Tibial artery (tissue), 4 donors: ENCODE results near the gene RAI2.

Experiments used
- DNase-seq, 2 donors: peaks; one replicate each; pipeline ENCODE4 v3.0.0-alpha.2; 2019
- H3K27ac ChIP-seq, 2 donors: fragments of 200-600 bp; sonication (generic) in 1 of 2; 1 replicate in 1 of 2; 2 replicates in 1 of 2; pipeline ENCODE4 v1.5.1; 2018 to 2019; ENCODE audit warnings: mild to moderate bottlenecking in 1 of 2
- H3K27me3 ChIP-seq, 2 donors: fragments of 200-600 bp; sonication (generic) in 1 of 2; one replicate each; pipeline versions ENCODE4 v1.5.1 to v1.6.0; 2016 to 2019
- H3K36me3 ChIP-seq, 3 donors: fragments of 200-600 bp; sonication (generic) in 2 of 3; one replicate each; pipeline ENCODE4 v1.5.1; 2016 to 2019; ENCODE audit warnings: mild to moderate bottlenecking in 2 of 3
- H3K4me1 ChIP-seq, 4 donors: fragments of 200-600 bp; sonication (generic) in 2 of 4; 1 replicate in 3 of 4; 2 replicates in 1 of 4; pipeline ENCODE4 v1.5.1; 2016 to 2019
- H3K4me3 ChIP-seq, 2 donors: fragments of 200-600 bp; sonication (generic) in 1 of 2; 1 replicate in 1 of 2; 2 replicates in 1 of 2; pipeline ENCODE4 v1.5.1; 2018 to 2019; ENCODE audit warnings: mild to moderate bottlenecking in 2 of 2
- H3K9me3 ChIP-seq, 3 donors: fragments of 200-600 bp; sonication (generic) in 1 of 3; one replicate each; pipeline ENCODE4 v1.5.1; 2016 to 2019
- intact Hi-C: fragments of 100-400 bp; cut with DNase I; formaldehyde crosslinking; loops from one replicate; pipeline ENCODE4 v1.15.0; 2023; ENCODE audit warnings: low total_unique reads
- TF ChIP-seq, protein P1 (sequence below), 2 experiments: fragments of 200-600 bp in 1 of 2; fragments of 450-650 bp in 1 of 2; IDR thresholded peaks; one replicate each; pipeline ENCODE4 v1.5.1; 2017 to 2019; ENCODE audit warnings: antibody characterized with exemption in 2 of 2, mild to moderate bottlenecking in 1 of 2, moderate library complexity in 1 of 2

Gene RAI2

DNA sequence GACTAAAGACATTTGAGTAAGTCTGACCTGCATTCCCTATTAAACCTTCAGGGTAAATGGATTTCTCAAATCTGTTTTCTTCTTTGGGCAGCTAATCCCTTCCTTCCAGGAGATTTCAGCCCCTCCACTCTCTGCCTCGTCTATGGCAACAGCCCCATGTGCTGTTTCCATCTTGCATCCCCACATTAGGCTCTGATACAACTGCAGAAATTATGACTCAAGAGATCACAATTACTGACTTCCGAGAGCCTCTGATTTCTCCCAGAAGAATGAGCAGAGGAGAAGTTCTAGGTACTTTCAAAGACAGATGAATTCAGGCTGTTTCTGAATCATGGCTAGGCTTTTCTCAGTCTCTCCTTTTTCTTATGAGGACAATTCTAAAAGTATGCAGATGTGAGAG, 38.7 kb downstream of the RAI2 start:
- intact Hi-C loops = no loop called here
- DNase-seq = no peak
- Histone ChIP-seq H3K27me3 (no peaks in the 10 kb centered on the region), H3K9me3 (no peaks in the 10 kb centered on the region), H3K27ac (no peak overlapping the region), H3K4me3 (no peak overlapping the region), H3K4me1 (peaks cover 0 to 42% (median 15%) of the 10 kb centered on the region in 4 donors), H3K36me3 (no peaks in the 10 kb centered on the region)
- TF ChIP-seq, protein P1, sequence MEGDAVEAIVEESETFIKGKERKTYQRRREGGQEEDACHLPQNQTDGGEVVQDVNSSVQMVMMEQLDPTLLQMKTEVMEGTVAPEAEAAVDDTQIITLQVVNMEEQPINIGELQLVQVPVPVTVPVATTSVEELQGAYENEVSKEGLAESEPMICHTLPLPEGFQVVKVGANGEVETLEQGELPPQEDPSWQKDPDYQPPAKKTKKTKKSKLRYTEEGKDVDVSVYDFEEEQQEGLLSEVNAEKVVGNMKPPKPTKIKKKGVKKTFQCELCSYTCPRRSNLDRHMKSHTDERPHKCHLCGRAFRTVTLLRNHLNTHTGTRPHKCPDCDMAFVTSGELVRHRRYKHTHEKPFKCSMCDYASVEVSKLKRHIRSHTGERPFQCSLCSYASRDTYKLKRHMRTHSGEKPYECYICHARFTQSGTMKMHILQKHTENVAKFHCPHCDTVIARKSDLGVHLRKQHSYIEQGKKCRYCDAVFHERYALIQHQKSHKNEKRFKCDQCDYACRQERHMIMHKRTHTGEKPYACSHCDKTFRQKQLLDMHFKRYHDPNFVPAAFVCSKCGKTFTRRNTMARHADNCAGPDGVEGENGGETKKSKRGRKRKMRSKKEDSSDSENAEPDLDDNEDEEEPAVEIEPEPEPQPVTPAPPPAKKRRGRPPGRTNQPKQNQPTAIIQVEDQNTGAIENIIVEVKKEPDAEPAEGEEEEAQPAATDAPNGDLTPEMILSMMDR (IDR thresholded peaks at IDR 0.05) = no peak

DNA sequence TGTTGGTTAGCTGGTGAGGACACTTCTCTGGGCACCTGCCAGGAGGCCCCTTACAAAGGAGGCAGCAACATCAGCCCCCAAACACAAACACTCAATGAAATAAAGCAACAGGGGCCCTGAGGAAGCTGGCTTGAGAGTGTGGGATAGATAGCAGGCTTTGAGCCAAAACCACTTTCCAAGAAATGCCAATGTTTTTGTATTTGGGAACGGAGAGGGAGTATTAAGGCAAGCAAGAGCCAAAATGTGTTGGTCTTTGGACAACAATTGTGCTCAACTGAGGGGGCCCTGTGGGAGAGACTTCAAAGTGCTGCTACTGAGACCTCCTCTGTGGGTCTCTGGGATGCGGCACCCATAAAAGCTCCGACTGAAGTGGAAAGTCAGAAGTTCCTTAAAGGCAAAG, 41.0 kb downstream of the RAI2 start:
- no peaks in the 10 kb centered on the region for H3K9me3 ChIP-seq
- TF ChIP-seq, protein P1 (IDR thresholded peaks at IDR 0.05) = no peak
- H3K4me1 ChIP-seq = peaks cover 0 to 47% (median 17%) of the 10 kb centered on the region in 4 donors
- H3K27ac ChIP-seq = no peak overlapping the region
- intact Hi-C loops = no loop called here
- no peak overlapping the region for H3K4me3 ChIP-seq
- no peak for DNase-seq
- no peaks in the 10 kb centered on the region for H3K36me3 ChIP-seq
- H3K27me3 ChIP-seq = no peaks in the 10 kb centered on the region

DNA sequence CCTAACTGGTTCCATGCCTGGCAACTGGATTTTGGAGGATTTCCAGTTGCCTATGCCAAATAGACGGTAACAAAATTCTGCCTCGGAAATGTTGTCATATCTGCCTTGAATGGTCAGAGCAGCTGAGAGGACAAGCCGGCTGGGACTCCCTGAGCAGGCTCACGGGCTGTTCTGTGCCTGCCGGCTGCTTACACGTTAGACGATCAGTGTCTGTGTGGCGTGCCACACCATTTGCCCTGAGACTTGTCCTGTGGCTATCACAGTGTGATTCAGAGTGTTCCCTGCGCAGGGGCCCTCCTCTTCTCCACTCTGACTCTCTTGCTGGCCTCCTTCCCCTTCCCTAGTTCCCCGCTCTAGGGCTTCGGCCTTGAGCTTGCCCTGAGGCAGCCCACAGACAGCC, 42.4 kb downstream of the RAI2 start:
- TF ChIP-seq, protein P1 (IDR thresholded peaks at IDR 0.05) = no peak
- no peaks in the 10 kb centered on the region for H3K9me3 ChIP-seq
- peak overlapping the region; percentile 22 to 58 for H3K27ac ChIP-seq
- DNase-seq = no peak
- H3K36me3 ChIP-seq = no peaks in the 10 kb centered on the region
- intact Hi-C loops = no loop called here
- H3K27me3 ChIP-seq = no peaks in the 10 kb centered on the region
- no peak overlapping the region for H3K4me3 ChIP-seq
- peaks cover 0 to 57% (median 19%) of the 10 kb centered on the region in 4 donors for H3K4me1 ChIP-seq

DNA sequence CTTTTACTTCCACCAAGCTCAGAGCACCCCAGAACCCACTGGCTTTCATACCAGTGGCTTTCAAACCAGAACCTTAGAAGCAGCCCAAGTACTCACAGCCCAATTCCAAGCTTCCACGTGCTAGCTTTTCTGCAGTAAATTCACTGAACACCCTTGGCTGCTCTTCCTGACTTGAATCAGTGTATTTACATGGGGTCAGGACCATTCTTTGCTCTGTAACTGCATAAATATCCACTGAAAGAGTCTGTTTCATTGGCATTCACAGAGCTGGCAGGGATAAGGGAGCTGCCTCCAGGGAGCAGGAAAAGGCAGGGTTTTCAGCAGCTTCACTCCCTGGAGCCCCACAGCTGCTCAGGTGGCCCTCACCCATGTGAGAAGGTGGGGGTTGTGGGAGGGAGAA, 43.8 kb downstream of the RAI2 start:
- intact Hi-C loops = no loop called here
- peaks cover 0 to 58% (median 19%) of the 10 kb centered on the region in 4 donors for H3K4me1 ChIP-seq
- TF ChIP-seq, protein P1 (IDR thresholded peaks at IDR 0.05) = no peak
- no peaks in the 10 kb centered on the region for H3K9me3 ChIP-seq
- H3K36me3 ChIP-seq = no peaks in the 10 kb centered on the region
- no peaks in the 10 kb centered on the region for H3K27me3 ChIP-seq
- H3K4me3 ChIP-seq = no peak overlapping the region
- DNase-seq = no peak
- peak overlapping the region in 1 of 2 donors; percentile 58 for H3K27ac ChIP-seq

DNA sequence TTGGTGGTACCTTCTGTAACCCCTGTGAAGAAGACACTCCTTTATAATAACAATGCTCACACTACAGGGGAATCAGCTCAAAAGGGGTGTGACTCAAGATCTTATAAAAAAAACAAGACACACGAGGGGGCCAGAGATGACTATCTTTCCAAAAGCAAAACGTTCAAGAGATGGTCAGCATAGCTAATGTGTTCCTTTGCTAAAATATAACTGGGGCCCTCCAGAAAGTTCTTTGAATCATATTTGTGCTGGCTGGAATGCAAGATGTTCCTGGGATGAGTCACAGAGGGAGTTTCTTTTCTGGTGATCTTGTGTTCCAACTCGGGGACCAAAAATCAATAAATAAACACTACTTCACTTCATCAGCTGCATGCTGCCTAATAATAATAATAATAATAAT, 46.5 kb downstream of the RAI2 start:
- no peaks in the 10 kb centered on the region for H3K27me3 ChIP-seq
- DNase-seq = no peak
- H3K36me3 ChIP-seq = no peaks in the 10 kb centered on the region
- no peak overlapping the region for H3K4me3 ChIP-seq
- intact Hi-C loops = no loop called here
- TF ChIP-seq, protein P1 (IDR thresholded peaks at IDR 0.05) = no peak
- H3K4me1 ChIP-seq = peaks cover 0 to 47% (median 16%) of the 10 kb centered on the region in 4 donors
- no peaks in the 10 kb centered on the region for H3K9me3 ChIP-seq
- H3K27ac ChIP-seq = peak overlapping the region in 1 of 2 donors; percentile 30

DNA sequence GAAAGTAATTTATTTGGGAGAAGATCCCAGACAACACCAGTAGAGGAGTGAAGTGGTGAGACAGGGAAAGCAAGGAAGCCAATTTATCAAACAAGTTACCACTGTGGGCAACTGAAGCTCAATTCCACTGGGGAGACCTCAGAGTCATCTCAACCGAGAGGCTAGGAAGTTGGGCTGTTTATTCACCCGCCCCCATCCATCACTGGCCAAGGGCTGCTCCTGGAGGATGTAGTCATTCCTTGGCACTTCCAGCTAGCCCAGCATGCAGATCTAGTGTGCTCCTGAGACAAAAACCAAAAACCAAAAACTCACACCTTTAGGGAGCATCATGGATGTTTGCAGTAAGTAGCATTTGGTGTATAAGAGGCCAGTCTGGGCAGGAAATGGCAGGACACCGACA, 47.0 kb downstream of the RAI2 start:
- Histone ChIP-seq H3K27me3 (no peaks in the 10 kb centered on the region), H3K4me3 (no peak overlapping the region), H3K4me1 (peaks cover 0 to 44% (median 15%) of the 10 kb centered on the region in 4 donors), H3K27ac (peak overlapping the region in 1 of 2 donors; percentile 30), H3K9me3 (no peaks in the 10 kb centered on the region), H3K36me3 (no peaks in the 10 kb centered on the region)
- no peak for DNase-seq
- TF ChIP-seq, protein P1 (IDR thresholded peaks at IDR 0.05) = no peak
- intact Hi-C loops = no loop called here
